Measurements from ENCODE around the gene UBL7.

Gene UBL7, protein sequence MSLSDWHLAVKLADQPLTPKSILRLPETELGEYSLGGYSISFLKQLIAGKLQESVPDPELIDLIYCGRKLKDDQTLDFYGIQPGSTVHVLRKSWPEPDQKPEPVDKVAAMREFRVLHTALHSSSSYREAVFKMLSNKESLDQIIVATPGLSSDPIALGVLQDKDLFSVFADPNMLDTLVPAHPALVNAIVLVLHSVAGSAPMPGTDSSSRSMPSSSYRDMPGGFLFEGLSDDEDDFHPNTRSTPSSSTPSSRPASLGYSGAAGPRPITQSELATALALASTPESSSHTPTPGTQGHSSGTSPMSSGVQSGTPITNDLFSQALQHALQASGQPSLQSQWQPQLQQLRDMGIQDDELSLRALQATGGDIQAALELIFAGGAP

DNA sequence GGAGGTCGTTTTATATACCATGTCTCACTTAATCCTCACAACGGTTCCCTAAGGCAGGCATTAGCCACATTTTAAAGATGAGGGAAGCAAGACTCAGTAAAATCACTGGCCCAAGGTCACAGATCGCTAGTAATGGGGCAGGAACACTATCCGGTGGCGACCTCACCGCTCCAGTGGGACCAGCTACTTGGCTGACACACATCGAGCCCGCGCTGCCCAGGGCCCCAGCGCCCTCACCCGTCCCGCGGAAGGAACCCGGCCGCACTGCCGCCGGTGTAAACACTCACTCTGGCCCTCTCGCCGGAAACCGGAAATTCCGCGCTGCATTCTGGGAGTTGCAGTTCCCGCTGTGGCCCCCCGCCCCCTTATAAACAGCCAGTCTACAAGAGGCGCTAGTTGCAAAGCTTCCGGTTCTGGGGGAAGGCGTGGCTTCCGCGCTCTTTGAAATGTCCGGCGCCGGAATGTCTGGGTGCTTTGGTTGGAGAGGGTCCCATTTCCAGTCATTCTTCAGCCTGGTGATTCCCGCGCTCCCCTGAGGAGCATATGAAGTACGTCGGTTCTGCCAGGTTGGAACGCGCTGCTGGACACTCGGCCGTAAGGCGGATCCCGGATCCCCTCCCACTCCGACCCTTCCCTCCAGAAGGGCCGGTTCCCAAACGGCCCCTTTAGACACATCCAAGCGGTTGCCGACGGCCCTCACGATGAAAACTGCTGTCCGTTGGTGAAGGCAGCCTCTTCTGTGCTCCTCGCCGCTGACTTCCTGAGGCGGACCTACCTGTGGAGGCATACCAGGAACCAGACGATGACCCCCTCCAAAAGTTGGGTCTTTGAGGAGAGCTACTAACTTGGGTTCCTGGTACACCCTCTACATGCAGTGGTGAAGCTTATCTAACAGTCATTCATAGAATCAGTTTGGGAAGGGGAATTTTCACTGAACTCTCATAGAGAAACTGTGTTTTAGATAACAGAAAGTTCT, at the start of gene UBL7:
Gene UBL7, minus strand, starts transcription at position 290 of the 976 bp plus-strand sequence. CDS start 2,293 bp downstream, outside the sequence.
- Histone ChIP-seq H3K36me3 (ENCODE audit: control insufficient read depth, low read length) (peaks cover 4% of the 10 kb centered on the region), H4K20me1 (ENCODE audit: control insufficient read depth, insufficient read depth, low read depth, low read length) (no peaks in the 10 kb centered on the region), H3K4me2 (ENCODE audit: low read length) (peak within 1 kb of the TSS; percentile 59), H3K27me3 (ENCODE audit: control insufficient read depth, low read length) (no peaks in the 10 kb centered on the region), H3K9me3 (ENCODE audit: control insufficient read depth, insufficient read depth, low read length) (no peaks in the 10 kb centered on the region), H3K4me1 (ENCODE audit: control insufficient read depth, low read length) (peaks cover 32% of the 10 kb centered on the region), H3F3A (ENCODE audit: control insufficient read depth, insufficient read depth) (no peaks in the 10 kb centered on the region), H3K4me3 (ENCODE audit: low read length) (peak within 1 kb of the TSS; percentile 87), H3K27ac (ENCODE audit: low read depth, low read length) (peak within 1 kb of the TSS; percentile 38; the same call in 1 of the 2 replicates), H3K79me2 (ENCODE audit: control insufficient read depth, low read length) (peaks cover 25% of the 10 kb centered on the region), H3K9me2 (replicated peaks; ENCODE audit: control insufficient read depth, low read length) (no peaks in the 10 kb centered on the region)
- TF ChIP-seq EZH2phosphoT487 (IDR thresholded peaks at IDR 0.05; ENCODE audit: borderline replicate concordance, low read length) = no peak
- TF ChIP-seq, protein P1, sequence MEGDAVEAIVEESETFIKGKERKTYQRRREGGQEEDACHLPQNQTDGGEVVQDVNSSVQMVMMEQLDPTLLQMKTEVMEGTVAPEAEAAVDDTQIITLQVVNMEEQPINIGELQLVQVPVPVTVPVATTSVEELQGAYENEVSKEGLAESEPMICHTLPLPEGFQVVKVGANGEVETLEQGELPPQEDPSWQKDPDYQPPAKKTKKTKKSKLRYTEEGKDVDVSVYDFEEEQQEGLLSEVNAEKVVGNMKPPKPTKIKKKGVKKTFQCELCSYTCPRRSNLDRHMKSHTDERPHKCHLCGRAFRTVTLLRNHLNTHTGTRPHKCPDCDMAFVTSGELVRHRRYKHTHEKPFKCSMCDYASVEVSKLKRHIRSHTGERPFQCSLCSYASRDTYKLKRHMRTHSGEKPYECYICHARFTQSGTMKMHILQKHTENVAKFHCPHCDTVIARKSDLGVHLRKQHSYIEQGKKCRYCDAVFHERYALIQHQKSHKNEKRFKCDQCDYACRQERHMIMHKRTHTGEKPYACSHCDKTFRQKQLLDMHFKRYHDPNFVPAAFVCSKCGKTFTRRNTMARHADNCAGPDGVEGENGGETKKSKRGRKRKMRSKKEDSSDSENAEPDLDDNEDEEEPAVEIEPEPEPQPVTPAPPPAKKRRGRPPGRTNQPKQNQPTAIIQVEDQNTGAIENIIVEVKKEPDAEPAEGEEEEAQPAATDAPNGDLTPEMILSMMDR (IDR thresholded peaks at IDR 0.05; ENCODE audit: low read depth, low read length, poor library complexity, severe bottlenecking) = peak; percentile 31

DNA sequence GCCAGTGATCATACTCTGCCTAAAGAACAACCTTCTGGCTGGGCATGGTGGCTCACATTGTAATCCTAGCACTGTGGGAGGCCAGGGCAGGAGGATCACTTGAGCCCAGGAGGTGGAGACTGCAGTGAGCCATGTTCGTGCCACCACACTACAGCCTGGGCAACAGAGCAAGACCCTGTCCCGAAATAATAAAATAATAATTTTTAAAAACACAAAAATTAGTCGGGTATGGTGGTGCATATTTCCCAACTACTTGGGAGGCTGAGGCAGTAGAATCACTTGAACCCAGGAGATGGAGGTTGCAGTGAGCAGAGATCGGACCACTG, 45.5 kb upstream of the UBL7 start:
- no peak for TF ChIP-seq EZH2phosphoT487 (IDR thresholded peaks at IDR 0.05; ENCODE audit: borderline replicate concordance, low read length)
- TF ChIP-seq, protein P1 (IDR thresholded peaks at IDR 0.05; ENCODE audit: low read depth, low read length, poor library complexity, severe bottlenecking) = no peak
- no peaks in the 10 kb centered on the region for H3F3A ChIP-seq (ENCODE audit: control insufficient read depth, insufficient read depth)
- H4K20me1 ChIP-seq (ENCODE audit: control insufficient read depth, insufficient read depth, low read depth, low read length) = no peaks in the 10 kb centered on the region
- H3K27ac ChIP-seq (ENCODE audit: low read depth, low read length) = no peak overlapping the region
- H3K36me3 ChIP-seq (ENCODE audit: control insufficient read depth, low read length) = no peaks in the 10 kb centered on the region
- no peaks in the 10 kb centered on the region for H3K9me3 ChIP-seq (ENCODE audit: control insufficient read depth, insufficient read depth, low read length)
- H3K9me2 ChIP-seq (replicated peaks; ENCODE audit: control insufficient read depth, low read length) = no peaks in the 10 kb centered on the region
- no peaks in the 10 kb centered on the region for H3K79me2 ChIP-seq (ENCODE audit: control insufficient read depth, low read length)
- no peaks in the 10 kb centered on the region for H3K27me3 ChIP-seq (ENCODE audit: control insufficient read depth, low read length)
- no peaks in the 10 kb centered on the region for H3K4me1 ChIP-seq (ENCODE audit: control insufficient read depth, low read length)
- H3K4me2 ChIP-seq (ENCODE audit: low read length) = no peak overlapping the region
- H3K4me3 ChIP-seq (ENCODE audit: low read length) = no peak overlapping the region

DNA sequence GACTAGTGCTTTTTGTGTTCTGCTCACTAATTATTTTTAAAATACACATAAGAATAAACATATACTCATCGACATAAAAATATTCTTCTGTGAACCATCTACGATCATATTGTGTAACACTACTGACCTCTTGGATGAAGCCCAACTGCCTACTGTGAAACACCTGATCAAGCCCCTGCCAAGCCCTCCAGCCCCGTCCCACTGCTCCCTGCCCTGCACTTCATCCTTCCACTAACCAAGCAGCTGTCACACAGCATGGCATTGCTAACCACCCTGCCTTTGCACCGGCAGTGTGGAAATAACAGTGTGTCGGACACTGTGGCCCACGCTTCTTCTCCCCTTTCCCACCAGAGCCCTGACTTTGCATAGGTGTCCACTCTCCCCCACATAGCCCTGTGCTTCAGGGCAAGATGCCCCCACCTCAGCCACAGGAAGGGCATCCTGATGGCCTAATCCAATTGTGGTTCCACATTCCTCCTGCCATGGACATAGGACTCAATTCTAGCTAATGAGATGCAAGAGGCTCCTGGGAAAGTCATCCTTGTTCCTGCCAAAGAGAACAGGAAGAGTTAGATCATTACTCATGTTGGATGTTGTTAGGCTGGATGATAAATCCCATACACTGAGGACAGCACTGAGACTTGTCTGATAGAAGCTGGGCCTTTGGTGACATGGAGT, 45.0 kb upstream of the UBL7 start:
- Histone ChIP-seq H3K4me3 (ENCODE audit: low read length) (no peak overlapping the region), H3K27ac (ENCODE audit: low read depth, low read length) (no peak overlapping the region)

More for the DNA sequence above, 45.0 kb upstream of the UBL7 start:
- no peaks in the 10 kb centered on the region for H3K9me2 ChIP-seq (replicated peaks; ENCODE audit: control insufficient read depth, low read length)
- no peak overlapping the region for H3K4me2 ChIP-seq (ENCODE audit: low read length)
- no peaks in the 10 kb centered on the region for H3K27me3 ChIP-seq (ENCODE audit: control insufficient read depth, low read length)
- H3K36me3 ChIP-seq (ENCODE audit: control insufficient read depth, low read length) = no peaks in the 10 kb centered on the region
- H3K4me1 ChIP-seq (ENCODE audit: control insufficient read depth, low read length) = no peaks in the 10 kb centered on the region
- H3F3A ChIP-seq (ENCODE audit: control insufficient read depth, insufficient read depth) = no peaks in the 10 kb centered on the region
- H3K9me3 ChIP-seq (ENCODE audit: control insufficient read depth, insufficient read depth, low read length) = no peaks in the 10 kb centered on the region
- H3K79me2 ChIP-seq (ENCODE audit: control insufficient read depth, low read length) = no peaks in the 10 kb centered on the region
- H4K20me1 ChIP-seq (ENCODE audit: control insufficient read depth, insufficient read depth, low read depth, low read length) = no peaks in the 10 kb centered on the region
- TF ChIP-seq, protein P1 (IDR thresholded peaks at IDR 0.05; ENCODE audit: low read depth, low read length, poor library complexity, severe bottlenecking) = no peak
- TF ChIP-seq EZH2phosphoT487 (IDR thresholded peaks at IDR 0.05; ENCODE audit: borderline replicate concordance, low read length) = no peak
